ENCODE data around the gene DHDDS. TPM values are rescaled to one million over a fixed set of nuclear protein-coding genes. Genes with fewer than 3 reads are reported as not detected.

DHDDS gene
- total and polyA plus RNA-seq, 4 donors: 22.6 to 57.4 (median 32.8) TPM

GRCh38 chr1:26434161-26434752, 2.1 kb downstream of the DHDDS start:
- no peak for TF ChIP-seq CTCF (IDR thresholded peaks at IDR 0.05; ENCODE audit: control extremely low read depth, extremely low read depth)
- Histone ChIP-seq H3K9me3 (ENCODE audit: control insufficient read depth in 4 of 4, insufficient read depth in 3 of 4, low read length in 3 of 4) (no peaks in the 10 kb centered on the region), H3K36me3 (ENCODE audit: control insufficient read depth in 4 of 4, insufficient read depth in 4 of 4, low read length in 4 of 4) (peaks cover 6 to 21% (median 17%) of the 10 kb centered on the region in 4 donors), H3K27me3 (ENCODE audit: control insufficient read depth in 3 of 3, insufficient read depth in 3 of 3, low read length in 2 of 3) (no peaks in the 10 kb centered on the region), H3K4me3 (no peak overlapping the region), H3K4me1 (ENCODE audit: control insufficient read depth in 5 of 5, insufficient read depth in 5 of 5, low read length in 5 of 5) (peaks cover 1 to 22% (median 7%) of the 10 kb centered on the region in 5 donors), H3K9ac (ENCODE audit: insufficient read depth in 1 of 2, low read length in 2 of 2) (no peak overlapping the region), H3K27ac (ENCODE audit: low read depth in 1 of 2, low read length in 1 of 2) (no peak overlapping the region)
- no peak for DNase-seq
- ATAC-seq (ENCODE audit: insufficient read depth, low FRiP score): no peak

GRCh38 chr1:26438041-26438440, 5.9 kb downstream of the DHDDS start:
- TF ChIP-seq CTCF (IDR thresholded peaks at IDR 0.05; ENCODE audit: control extremely low read depth, extremely low read depth): no peak
- H3K4me3 ChIP-seq: no peak overlapping the region
- peaks cover 0 to 3% (median 2%) of the 10 kb centered on the region in 5 donors for H3K4me1 ChIP-seq (ENCODE audit: control insufficient read depth in 5 of 5, insufficient read depth in 5 of 5, low read length in 5 of 5)
- H3K9me3 ChIP-seq (ENCODE audit: control insufficient read depth in 4 of 4, insufficient read depth in 3 of 4, low read length in 3 of 4): no peaks in the 10 kb centered on the region
- no peak overlapping the region for H3K27ac ChIP-seq (ENCODE audit: low read depth in 1 of 2, low read length in 1 of 2)
- ATAC-seq (ENCODE audit: insufficient read depth, low FRiP score) (no peak), DNase-seq (no peak)
- peaks cover 16 to 40% (median 27%) of the 10 kb centered on the region in 4 donors for H3K36me3 ChIP-seq (ENCODE audit: control insufficient read depth in 4 of 4, insufficient read depth in 4 of 4, low read length in 4 of 4)
- H3K9ac ChIP-seq (ENCODE audit: insufficient read depth in 1 of 2, low read length in 2 of 2): no peak overlapping the region
- WGBS, 2 donors: 99% methylated on average over 6 of the region's 6 CpGs
- no peaks in the 10 kb centered on the region for H3K27me3 ChIP-seq (ENCODE audit: control insufficient read depth in 3 of 3, insufficient read depth in 3 of 3, low read length in 2 of 3)

- Histone ChIP-seq H3K27ac (ENCODE audit: low read depth in 1 of 2, low read length in 1 of 2) (no peak overlapping the region), H3K9me3 (ENCODE audit: control insufficient read depth in 4 of 4, insufficient read depth in 3 of 4, low read length in 3 of 4) (no peaks in the 10 kb centered on the region), H3K4me1 (ENCODE audit: control insufficient read depth in 5 of 5, insufficient read depth in 5 of 5, low read length in 5 of 5) (no peaks in the 10 kb centered on the region), H3K4me3 (no peak overlapping the region), H3K27me3 (ENCODE audit: control insufficient read depth in 3 of 3, insufficient read depth in 3 of 3, low read length in 2 of 3) (no peaks in the 10 kb centered on the region), H3K36me3 (ENCODE audit: control insufficient read depth in 4 of 4, insufficient read depth in 4 of 4, low read length in 4 of 4) (peaks cover 18 to 51% (median 34%) of the 10 kb centered on the region in 4 donors), H3K9ac (ENCODE audit: insufficient read depth in 1 of 2, low read length in 2 of 2) (no peak overlapping the region)
- ATAC-seq (ENCODE audit: insufficient read depth, low FRiP score) (no peak), DNase-seq (no peak)
- TF ChIP-seq CTCF (IDR thresholded peaks at IDR 0.05; ENCODE audit: control extremely low read depth, extremely low read depth): no peak
- WGBS, 2 donors: 95 to 100% methylated on average over 2 of the region's 2 CpGs
Observed at GRCh38 chr1:26440259-26440658, 8.1 kb downstream of the DHDDS start.

- no peaks in the 10 kb centered on the region for H3K4me1 ChIP-seq (ENCODE audit: control insufficient read depth in 5 of 5, insufficient read depth in 5 of 5, low read length in 5 of 5)
- DNase-seq (no peak), ATAC-seq (ENCODE audit: insufficient read depth, low FRiP score) (no peak)
- TF ChIP-seq CTCF (IDR thresholded peaks at IDR 0.05; ENCODE audit: control extremely low read depth, extremely low read depth): no peak
- H3K9me3 ChIP-seq (ENCODE audit: control insufficient read depth in 4 of 4, insufficient read depth in 3 of 4, low read length in 3 of 4): no peaks in the 10 kb centered on the region
- H3K27ac ChIP-seq (ENCODE audit: low read depth in 1 of 2, low read length in 1 of 2): no peak overlapping the region
- H3K27me3 ChIP-seq (ENCODE audit: control insufficient read depth in 3 of 3, insufficient read depth in 3 of 3, low read length in 2 of 3): no peaks in the 10 kb centered on the region
- WGBS, 2 donors: 91% methylated on average over 3 of the region's 3 CpGs
- peaks cover 23 to 35% (median 28%) of the 10 kb centered on the region in 4 donors for H3K36me3 ChIP-seq (ENCODE audit: control insufficient read depth in 4 of 4, insufficient read depth in 4 of 4, low read length in 4 of 4)
- H3K9ac ChIP-seq (ENCODE audit: insufficient read depth in 1 of 2, low read length in 2 of 2): no peak overlapping the region
- H3K4me3 ChIP-seq: no peak overlapping the region
Observed at GRCh38 chr1:26449868-26450267, 17.7 kb downstream of the DHDDS start.
